ENCODE data around the gene PHLDB3. TPM values are rescaled to one million over a fixed set of nuclear protein-coding genes. Genes with fewer than 3 reads are reported as not detected.

The PHLDB3 gene
- total RNA-seq, 4 donors from 2014 or later, result 10.3 to 16.2 (median 12.6) TPM

- peaks cover 0 to 30% (median 0%) of the 10 kb centered on the region in 4 donors for H3K36me3 ChIP-seq
- no peaks in the 10 kb centered on the region for H3K27me3 ChIP-seq
- TF ChIP-seq POLR2AphosphoS5 (IDR thresholded peaks at IDR 0.05) (no peak), CTCF (IDR thresholded peaks at IDR 0.05) (no peak), POLR2A (IDR thresholded peaks at IDR 0.05; ENCODE audit: low read depth) (no peak), EP300 (IDR thresholded peaks at IDR 0.05) (no peak)
- no peak for DNase-seq (ENCODE audit: extremely low spot score)
- H3K27ac ChIP-seq (replicated peaks in 1 of 4), result no peak overlapping the region
- H3K4me1 ChIP-seq, result peaks cover 11 to 25% (median 16%) of the 10 kb centered on the region in 4 donors
- WGBS, result 91% methylated on average over 11 of the region's 15 CpGs
- no peaks in the 10 kb centered on the region for H3K9me3 ChIP-seq
- no peak overlapping the region for H3K4me3 ChIP-seq
- intact Hi-C loops (cut with DNase I), result no loop called here
Observed at GRCh38 chr19:43479226-43479625, 25.3 kb downstream of the PHLDB3 start.

GRCh38 chr19:43478323-43478722 lies 26.2 kb downstream of the PHLDB3 start:
- intact Hi-C loops (cut with DNase I), result no loop called here
- TF ChIP-seq POLR2A (IDR thresholded peaks at IDR 0.05; ENCODE audit: low read depth), result no peak
- no peak for TF ChIP-seq EP300 (IDR thresholded peaks at IDR 0.05)
- TF ChIP-seq POLR2AphosphoS5 (IDR thresholded peaks at IDR 0.05), result no peak
- no peak for TF ChIP-seq CTCF (IDR thresholded peaks at IDR 0.05)
- DNase-seq (ENCODE audit: extremely low spot score), result no peak
- Histone ChIP-seq H3K27ac (replicated peaks in 1 of 4) (no peak overlapping the region), H3K27me3 (no peaks in the 10 kb centered on the region), H3K4me1 (peaks cover 11 to 26% (median 16%) of the 10 kb centered on the region in 4 donors), H3K9me3 (no peaks in the 10 kb centered on the region), H3K4me3 (no peak overlapping the region), H3K36me3 (peaks cover 0 to 30% (median 0%) of the 10 kb centered on the region in 4 donors)
- 96% methylated on average over 3 of the region's 3 CpGs for WGBS

- no peak for DNase-seq (ENCODE audit: extremely low spot score)
- Histone ChIP-seq H3K4me3 (no peak overlapping the region), H3K9me3 (no peaks in the 10 kb centered on the region), H3K36me3 (peaks cover 0 to 23% (median 0%) of the 10 kb centered on the region in 4 donors), H3K27me3 (no peaks in the 10 kb centered on the region), H3K27ac (replicated peaks in 1 of 4) (peak overlapping the region; percentile 79 to 84 (median 84)), H3K4me1 (peaks cover 11 to 26% (median 16%) of the 10 kb centered on the region in 4 donors)
- intact Hi-C loops (cut with DNase I), result no loop called here
- no peak for TF ChIP-seq CTCF (IDR thresholded peaks at IDR 0.05)
- TF ChIP-seq EP300 (IDR thresholded peaks at IDR 0.05), result no peak
Observed at GRCh38 chr19:43476606-43477005, 27.9 kb downstream of the PHLDB3 start.

- H3K9me3 ChIP-seq, result no peaks in the 10 kb centered on the region
- intact Hi-C loops (cut with DNase I), result no loop called here
- H3K4me1 ChIP-seq, result peaks cover 11 to 26% (median 16%) of the 10 kb centered on the region in 4 donors
- DNase-seq (ENCODE audit: extremely low spot score), result peak; percentile 99
- WGBS, result 2% methylated on average over 35 of the region's 46 CpGs
- peak overlapping the region; percentile 49 to 56 (median 52) for H3K4me3 ChIP-seq
- H3K27ac ChIP-seq (replicated peaks in 1 of 4), result peak overlapping the region; percentile 79 to 84 (median 84)
- no peaks in the 10 kb centered on the region for H3K27me3 ChIP-seq
- TF ChIP-seq EP300 (IDR thresholded peaks at IDR 0.05) (peak; percentile 70), CTCF (IDR thresholded peaks at IDR 0.05) (no peak), POLR2A (IDR thresholded peaks at IDR 0.05; ENCODE audit: low read depth) (no peak), POLR2AphosphoS5 (IDR thresholded peaks at IDR 0.05) (peak; percentile 89 to 92)
- H3K36me3 ChIP-seq, result peaks cover 0 to 18% (median 0%) of the 10 kb centered on the region in 4 donors
Observed at GRCh38 chr19:43474986-43475705, 29.4 kb downstream of the PHLDB3 start.
